Natural killer cell treated with Interleukin-12 subunit alpha and Interleukin-12 subunit beta and Interleukin-15 and Interleukin-18, amount 100 ng/mL, for 72 hours (primary cell): ENCODE data around the gene CRIM1. TPM values are rescaled to one million over a fixed set of nuclear protein-coding genes. Genes with fewer than 3 reads are reported as not detected.

Source experiments
- ATAC-seq, 2 donors: fragments of 150-1000 bp; cut with Tn5 transposase in 1 of 2; sonication (Bioruptor Pico), chemical (Tn5 transposase) in 1 of 2; 2 replicates each; pipeline ENCODE4 v1.10.0; 2021
- DNase-seq: peaks from one replicate; pipeline ENCODE4 v3.0.0; 2022; ENCODE audit warnings: low spot score
- H3K27ac Mint-ChIP-seq, 2 donors: 1 replicate in 1 of 2; 2 replicates in 1 of 2; pipeline ENCODE4 v1.8.0; 2022; ENCODE audit warnings: mixed read lengths in 2 of 2, mild to moderate bottlenecking in 1 of 2, moderate library complexity in 1 of 2
- H3K27me3 Mint-ChIP-seq, 2 donors: 1 replicate in 1 of 2; 2 replicates in 1 of 2; pipeline ENCODE4 v1.8.0; 2022; ENCODE audit warnings: mixed read lengths in 2 of 2
- H3K36me3 Mint-ChIP-seq: one replicate; pipeline ENCODE4 v1.8.0; 2022; ENCODE audit warnings: mixed read lengths
- H3K4me1 Mint-ChIP-seq, 2 donors: 1 replicate in 1 of 2; 2 replicates in 1 of 2; pipeline ENCODE4 v1.8.0; 2022; ENCODE audit warnings: low read depth in 2 of 2, mixed read lengths in 2 of 2, mild to moderate bottlenecking in 1 of 2
- H3K4me3 Mint-ChIP-seq: one replicate; pipeline ENCODE4 v1.8.0; 2022; ENCODE audit warnings: mixed read lengths
- H3K9me3 Mint-ChIP-seq: 2 replicates; pipeline ENCODE4 v1.8.0; 2022; ENCODE audit warnings: mixed read lengths
- total RNA-seq, 2 donors: library from RNA; stranded (reverse); gene quantifications; one replicate each; pipeline ENCODE4 v1.2.3, GENCODE V29; 2022

The CRIM1 gene
- total RNA-seq, 2 donors from 2014 or later: 6.6 to 13.6 TPM

- Mint-ChIP-seq H3K4me1 (peaks cover 26 to 29% of the 10 kb centered on the region in 2 donors), H3K4me3 (no peak overlapping the region), H3K36me3 (no peaks in the 10 kb centered on the region), H3K27me3 (peaks cover 0 to 2% of the 10 kb centered on the region in 2 donors), H3K9me3 (no peaks in the 10 kb centered on the region), H3K27ac (no peak overlapping the region)
- ATAC-seq (no peak), DNase-seq (no peak)
Observed at GRCh38 chr2:36336321-36336720, 19.3 kb upstream of the CRIM1 start.

GRCh38 chr2:36337354-36337753 is 18.2 kb upstream of the CRIM1 start:
- H3K27me3 Mint-ChIP-seq: peaks cover 0 to 2% of the 10 kb centered on the region in 2 donors
- H3K27ac Mint-ChIP-seq: peak overlapping the region; percentile 51 to 78
- no peaks in the 10 kb centered on the region for H3K9me3 Mint-ChIP-seq
- no peaks in the 10 kb centered on the region for H3K36me3 Mint-ChIP-seq
- peaks cover 26 to 29% of the 10 kb centered on the region in 2 donors for H3K4me1 Mint-ChIP-seq
- ATAC-seq (peak; percentile 85 to 90), DNase-seq (no peak)
- peak overlapping the region; percentile 63 for H3K4me3 Mint-ChIP-seq

GRCh38 chr2:36338124-36338826 is 17.3 kb upstream of the CRIM1 start:
- Mint-ChIP-seq H3K9me3 (no peaks in the 10 kb centered on the region), H3K36me3 (no peaks in the 10 kb centered on the region), H3K4me3 (peak overlapping the region; percentile 40), H3K27ac (peak overlapping the region; percentile 20 to 79), H3K4me1 (peaks cover 26 to 29% of the 10 kb centered on the region in 2 donors), H3K27me3 (peaks cover under 1 to 2% of the 10 kb centered on the region in 2 donors)
- ATAC-seq: peak in 1 of 2 donors; percentile 24
- DNase-seq: no peak

- ATAC-seq (no peak), DNase-seq (no peak)
- peak overlapping the region; percentile 40 for H3K4me3 Mint-ChIP-seq
- no peaks in the 10 kb centered on the region for H3K36me3 Mint-ChIP-seq
- peaks cover 26% of the 10 kb centered on the region in 2 donors for H3K4me1 Mint-ChIP-seq
- no peaks in the 10 kb centered on the region for H3K9me3 Mint-ChIP-seq
- peaks cover 2 to 6% of the 10 kb centered on the region in 2 donors for H3K27me3 Mint-ChIP-seq
- peak overlapping the region; percentile 20 to 79 for H3K27ac Mint-ChIP-seq
Observed at GRCh38 chr2:36338827-36339145, 16.8 kb upstream of the CRIM1 start.

- ATAC-seq (no peak), DNase-seq (no peak)
- H3K27ac Mint-ChIP-seq: no peak overlapping the region
- H3K36me3 Mint-ChIP-seq: no peaks in the 10 kb centered on the region
- H3K4me3 Mint-ChIP-seq: no peak overlapping the region
- peaks cover 24 to 26% of the 10 kb centered on the region in 2 donors for H3K4me1 Mint-ChIP-seq
- peaks cover 2 to 9% of the 10 kb centered on the region in 2 donors for H3K27me3 Mint-ChIP-seq
- H3K9me3 Mint-ChIP-seq: no peaks in the 10 kb centered on the region
Observed at GRCh38 chr2:36339607-36340218, 15.9 kb upstream of the CRIM1 start.

GRCh38 chr2:36343606-36344005 is 12.0 kb upstream of the CRIM1 start:
- peaks cover 8 to 9% of the 10 kb centered on the region in 2 donors for H3K27me3 Mint-ChIP-seq
- no peak overlapping the region for H3K27ac Mint-ChIP-seq

GRCh38 chr2:36348721-36349120 is 6.9 kb upstream of the CRIM1 start:
- H3K27me3 Mint-ChIP-seq: peaks cover 3 to 8% of the 10 kb centered on the region in 2 donors
- H3K36me3 Mint-ChIP-seq: no peaks in the 10 kb centered on the region
- peaks cover 0 to 9% of the 10 kb centered on the region in 2 donors for H3K4me1 Mint-ChIP-seq
- no peak overlapping the region for H3K27ac Mint-ChIP-seq
- DNase-seq (no peak), ATAC-seq (no peak)
- H3K9me3 Mint-ChIP-seq: no peaks in the 10 kb centered on the region
- H3K4me3 Mint-ChIP-seq: no peak overlapping the region

More at GRCh38 chr2:36343606-36344005, 12.0 kb upstream of the CRIM1 start:
- ATAC-seq (no peak), DNase-seq (no peak)
- no peaks in the 10 kb centered on the region for H3K36me3 Mint-ChIP-seq
- no peak overlapping the region for H3K4me3 Mint-ChIP-seq
- no peaks in the 10 kb centered on the region for H3K9me3 Mint-ChIP-seq
- H3K4me1 Mint-ChIP-seq: peaks cover 2% of the 10 kb centered on the region in 2 donors

GRCh38 chr2:36351291-36351690 is 4.3 kb upstream of the CRIM1 start:
- Mint-ChIP-seq H3K27me3 (peaks cover 5 to 7% of the 10 kb centered on the region in 2 donors), H3K4me3 (no peak overlapping the region), H3K4me1 (peaks cover 11 to 15% of the 10 kb centered on the region in 2 donors), H3K27ac (no peak overlapping the region), H3K36me3 (no peaks in the 10 kb centered on the region), H3K9me3 (no peaks in the 10 kb centered on the region)
- ATAC-seq: no peak
- DNase-seq: no peak

GRCh38 chr2:36351736-36352349 is 3.7 kb upstream of the CRIM1 start:
- no peaks in the 10 kb centered on the region for H3K36me3 Mint-ChIP-seq
- no peak overlapping the region for H3K4me3 Mint-ChIP-seq
- no peaks in the 10 kb centered on the region for H3K9me3 Mint-ChIP-seq
- DNase-seq (no peak), ATAC-seq (no peak)
- peaks cover 12 to 15% of the 10 kb centered on the region in 2 donors for H3K4me1 Mint-ChIP-seq
- H3K27ac Mint-ChIP-seq: no peak overlapping the region
- H3K27me3 Mint-ChIP-seq: peaks cover 5 to 7% of the 10 kb centered on the region in 2 donors

GRCh38 chr2:36352701-36353100 is 2.9 kb upstream of the CRIM1 start:
- Mint-ChIP-seq H3K27ac (no peak overlapping the region), H3K36me3 (no peaks in the 10 kb centered on the region), H3K27me3 (peaks cover 8 to 14% of the 10 kb centered on the region in 2 donors), H3K4me3 (no peak overlapping the region), H3K9me3 (no peaks in the 10 kb centered on the region), H3K4me1 (peaks cover 20 to 23% of the 10 kb centered on the region in 2 donors)
- DNase-seq (no peak), ATAC-seq (no peak)

GRCh38 chr2:36354811-36355150 is 797 bp upstream of the CRIM1 start:
- no peaks in the 10 kb centered on the region for H3K36me3 Mint-ChIP-seq

GRCh38 chr2:36355890-36356297 is 316 bp downstream of the CRIM1 start:
- Mint-ChIP-seq H3K4me1 (peaks cover 29 to 31% of the 10 kb centered on the region in 2 donors), H3K4me3 (peak overlapping the region; percentile 65), H3K9me3 (no peaks in the 10 kb centered on the region), H3K36me3 (no peaks in the 10 kb centered on the region), H3K27ac (no peak overlapping the region), H3K27me3 (peaks cover 8 to 16% of the 10 kb centered on the region in 2 donors)
- peak; percentile 74 to 76 for ATAC-seq
- no peak for DNase-seq

More at GRCh38 chr2:36354811-36355150, 797 bp upstream of the CRIM1 start:
- H3K4me3 Mint-ChIP-seq: peak overlapping the region; percentile 83
- DNase-seq: no peak
- H3K27me3 Mint-ChIP-seq: peaks cover 8 to 16% of the 10 kb centered on the region in 2 donors
- no peaks in the 10 kb centered on the region for H3K9me3 Mint-ChIP-seq
- ATAC-seq: no peak
- H3K4me1 Mint-ChIP-seq: peaks cover 29 to 31% of the 10 kb centered on the region in 2 donors
- H3K27ac Mint-ChIP-seq: peak overlapping the region in 1 of 2 donors; percentile 54

GRCh38 chr2:36356298-36356989 is 866 bp downstream of the CRIM1 start:
- Mint-ChIP-seq H3K4me1 (peaks cover 29 to 31% of the 10 kb centered on the region in 2 donors), H3K27ac (peak overlapping the region in 1 of 2 donors; percentile 78), H3K36me3 (no peaks in the 10 kb centered on the region), H3K4me3 (peak overlapping the region; percentile 98), H3K27me3 (peaks cover 8 to 16% of the 10 kb centered on the region in 2 donors), H3K9me3 (no peaks in the 10 kb centered on the region)
- no peak for DNase-seq
- ATAC-seq: peak in 1 of 2 donors; percentile 0
